ENCODE results near the gene PLEKHM3. TPM values are rescaled to one million over a fixed set of nuclear protein-coding genes. Genes with fewer than 3 reads are reported as not detected.

PLEKHM3 gene
- polyA plus RNA-seq, 2 of the 4 experiments (the other 2 are of a cell fraction): 2.9 to 6.5 TPM

DNA sequence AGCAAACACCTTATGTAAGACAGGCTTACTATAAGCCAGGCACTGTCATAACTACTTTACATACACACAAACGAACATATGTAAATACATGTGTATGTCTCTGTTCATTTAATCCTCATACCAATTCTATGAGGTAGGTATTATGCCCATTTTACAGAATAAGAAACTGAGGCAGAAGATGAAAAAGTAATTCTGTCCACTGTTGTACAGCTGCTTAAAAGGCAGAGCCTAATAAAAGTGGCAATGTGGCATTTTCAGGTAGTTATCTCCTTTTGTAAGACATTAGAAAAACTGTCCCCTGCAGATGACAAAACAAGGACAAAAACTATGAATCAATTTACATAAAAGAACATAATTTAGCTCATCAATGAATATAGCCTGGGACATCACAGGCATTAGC, 69.9 kb downstream of the PLEKHM3 start:
- FAIRE-seq: no peak
- Histone ChIP-seq H3K27ac (no peak overlapping the region), H3K4me2 (no peak overlapping the region), H3K4me1 (no peaks in the 10 kb centered on the region), H3K9me3 (no peaks in the 10 kb centered on the region), H3K4me3 (no peak overlapping the region)
- ChIA-PET CTCF (interaction anchor here (1.3 to 1.4 kb wide), 2 partner anchors 18 to 85 kb away, joined by 3 to 4 read pairs; no protein-coding TSS in a partner anchor), POLR2A (no interaction called here)
- TF ChIP-seq TP53 (CRISPR knock-in tag; IDR thresholded peaks at IDR 0.05): no peak
- no peak for TF ChIP-seq FOSB (CRISPR knock-in tag; IDR thresholded peaks at IDR 0.05)
- no peak for TF ChIP-seq MAFK (IDR thresholded peaks at IDR 0.05; ENCODE audit: partially characterized antibody)
- TF ChIP-seq, protein P1, sequence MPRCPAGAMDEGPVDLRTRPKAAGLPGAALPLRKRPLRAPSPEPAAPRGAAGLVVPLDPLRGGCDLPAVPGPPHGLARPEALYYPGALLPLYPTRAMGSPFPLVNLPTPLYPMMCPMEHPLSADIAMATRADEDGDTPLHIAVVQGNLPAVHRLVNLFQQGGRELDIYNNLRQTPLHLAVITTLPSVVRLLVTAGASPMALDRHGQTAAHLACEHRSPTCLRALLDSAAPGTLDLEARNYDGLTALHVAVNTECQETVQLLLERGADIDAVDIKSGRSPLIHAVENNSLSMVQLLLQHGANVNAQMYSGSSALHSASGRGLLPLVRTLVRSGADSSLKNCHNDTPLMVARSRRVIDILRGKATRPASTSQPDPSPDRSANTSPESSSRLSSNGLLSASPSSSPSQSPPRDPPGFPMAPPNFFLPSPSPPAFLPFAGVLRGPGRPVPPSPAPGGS (IDR thresholded peaks at IDR 0.05): no peak
- TF ChIP-seq RFX5 (IDR thresholded peaks at IDR 0.05): no peak
- TF ChIP-seq, protein P2, sequence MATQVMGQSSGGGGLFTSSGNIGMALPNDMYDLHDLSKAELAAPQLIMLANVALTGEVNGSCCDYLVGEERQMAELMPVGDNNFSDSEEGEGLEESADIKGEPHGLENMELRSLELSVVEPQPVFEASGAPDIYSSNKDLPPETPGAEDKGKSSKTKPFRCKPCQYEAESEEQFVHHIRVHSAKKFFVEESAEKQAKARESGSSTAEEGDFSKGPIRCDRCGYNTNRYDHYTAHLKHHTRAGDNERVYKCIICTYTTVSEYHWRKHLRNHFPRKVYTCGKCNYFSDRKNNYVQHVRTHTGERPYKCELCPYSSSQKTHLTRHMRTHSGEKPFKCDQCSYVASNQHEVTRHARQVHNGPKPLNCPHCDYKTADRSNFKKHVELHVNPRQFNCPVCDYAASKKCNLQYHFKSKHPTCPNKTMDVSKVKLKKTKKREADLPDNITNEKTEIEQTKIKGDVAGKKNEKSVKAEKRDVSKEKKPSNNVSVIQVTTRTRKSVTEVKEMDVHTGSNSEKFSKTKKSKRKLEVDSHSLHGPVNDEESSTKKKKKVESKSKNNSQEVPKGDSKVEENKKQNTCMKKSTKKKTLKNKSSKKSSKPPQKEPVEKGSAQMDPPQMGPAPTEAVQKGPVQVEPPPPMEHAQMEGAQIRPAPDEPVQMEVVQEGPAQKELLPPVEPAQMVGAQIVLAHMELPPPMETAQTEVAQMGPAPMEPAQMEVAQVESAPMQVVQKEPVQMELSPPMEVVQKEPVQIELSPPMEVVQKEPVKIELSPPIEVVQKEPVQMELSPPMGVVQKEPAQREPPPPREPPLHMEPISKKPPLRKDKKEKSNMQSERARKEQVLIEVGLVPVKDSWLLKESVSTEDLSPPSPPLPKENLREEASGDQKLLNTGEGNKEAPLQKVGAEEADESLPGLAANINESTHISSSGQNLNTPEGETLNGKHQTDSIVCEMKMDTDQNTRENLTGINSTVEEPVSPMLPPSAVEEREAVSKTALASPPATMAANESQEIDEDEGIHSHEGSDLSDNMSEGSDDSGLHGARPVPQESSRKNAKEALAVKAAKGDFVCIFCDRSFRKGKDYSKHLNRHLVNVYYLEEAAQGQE (IDR thresholded peaks at IDR 0.05): no peak
- TF ChIP-seq FOXS1 (CRISPR knock-in tag; IDR thresholded peaks at IDR 0.05): no peak
- TF ChIP-seq SREBF2 (IDR thresholded peaks at IDR 0.05): no peak
- 24% methylated on average over 1 of the region's 1 CpG for WGBS (ENCODE audit: missing lambda C conversion rate)
- no peak for ATAC-seq
- DNase-seq (ENCODE audit: low read depth in 1 of 2, low spot score in 1 of 2): no peak

DNA sequence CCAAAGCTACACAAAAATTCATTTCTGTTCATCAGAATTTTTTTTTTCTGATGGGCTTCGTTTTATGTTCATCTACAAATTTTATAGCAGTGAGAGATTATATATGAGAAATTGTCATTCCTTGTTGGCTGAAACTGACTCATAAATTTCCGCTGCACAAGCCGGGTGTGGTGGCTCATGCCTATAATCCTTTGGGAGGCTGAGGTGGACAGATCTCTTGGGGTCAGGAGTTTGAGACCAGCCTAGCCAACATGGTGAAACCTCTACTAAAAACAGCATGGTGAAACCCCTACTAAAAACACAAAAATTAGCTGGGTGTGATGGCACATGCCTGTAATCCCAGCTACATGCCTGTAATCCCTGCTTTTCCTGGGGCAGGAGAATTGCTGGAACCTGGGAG, 72.0 kb downstream of the PLEKHM3 start:
- WGBS (ENCODE audit: missing lambda C conversion rate): 80% methylated on average over 3 of the region's 3 CpGs
- ATAC-seq (no peak), FAIRE-seq (no peak), DNase-seq (ENCODE audit: low read depth in 1 of 2, low spot score in 1 of 2) (no peak)
- ChIA-PET POLR2A (no interaction called here), CTCF (interaction anchor here (1.0 to 3.1 kb wide), 5 partner anchors 20 to 207 kb away, joined by 3 to 11 read pairs (median 5); no protein-coding TSS in a partner anchor)
- Histone ChIP-seq H3K27ac (no peak overlapping the region), H3K9me3 (no peaks in the 10 kb centered on the region), H3K4me3 (no peak overlapping the region), H3K4me1 (no peaks in the 10 kb centered on the region), H3K4me2 (no peak overlapping the region)
- TF ChIP-seq KDM5A (IDR thresholded peaks at IDR 0.05): no peak
- TF ChIP-seq POLR2A (IDR thresholded peaks at IDR 0.05; ENCODE audit: low read length): no peak
- no peak for TF ChIP-seq KDM1A (IDR thresholded peaks at IDR 0.05; ENCODE audit: low read depth)
- no peak for TF ChIP-seq NFE2L2 (conservative IDR thresholded peaks at IDR 0.05; ENCODE audit: low read length)
- TF ChIP-seq RFX5 (IDR thresholded peaks at IDR 0.05): no peak
- TF ChIP-seq TP53 (CRISPR knock-in tag; IDR thresholded peaks at IDR 0.05): no peak
- TF ChIP-seq HOXB5 (CRISPR knock-in tag; IDR thresholded peaks at IDR 0.05): no peak
- no peak for TF ChIP-seq CBX8 (IDR thresholded peaks at IDR 0.05)
- no peak for TF ChIP-seq JUNB (IDR thresholded peaks at IDR 0.05)
- no peak for TF ChIP-seq CBX2 (IDR thresholded peaks at IDR 0.05; ENCODE audit: borderline replicate concordance, low read depth)
- no peak for TF ChIP-seq NR3C1 (IDR thresholded peaks at IDR 0.05)
- TF ChIP-seq ZC3H11A (IDR thresholded peaks at IDR 0.05): no peak
- TF ChIP-seq HEYL (CRISPR knock-in tag; IDR thresholded peaks at IDR 0.05): no peak
- TF ChIP-seq TFCP2L1 (CRISPR knock-in tag; IDR thresholded peaks at IDR 0.05): no peak
- TF ChIP-seq EP300 (IDR thresholded peaks at IDR 0.05): no peak
- TF ChIP-seq CHD2 (IDR thresholded peaks at IDR 0.05; ENCODE audit: low read length, partially characterized antibody): no peak
- TF ChIP-seq, protein P3, sequence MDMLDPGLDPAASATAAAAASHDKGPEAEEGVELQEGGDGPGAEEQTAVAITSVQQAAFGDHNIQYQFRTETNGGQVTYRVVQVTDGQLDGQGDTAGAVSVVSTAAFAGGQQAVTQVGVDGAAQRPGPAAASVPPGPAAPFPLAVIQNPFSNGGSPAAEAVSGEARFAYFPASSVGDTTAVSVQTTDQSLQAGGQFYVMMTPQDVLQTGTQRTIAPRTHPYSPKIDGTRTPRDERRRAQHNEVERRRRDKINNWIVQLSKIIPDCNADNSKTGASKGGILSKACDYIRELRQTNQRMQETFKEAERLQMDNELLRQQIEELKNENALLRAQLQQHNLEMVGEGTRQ (IDR thresholded peaks at IDR 0.05): no peak
- TF ChIP-seq EHF (CRISPR knock-in tag; IDR thresholded peaks at IDR 0.05): no peak

All from A549 (cell line).